HepG2 (cell line): Measurements from ENCODE around the gene MOXD1. TPM values are rescaled to one million over a fixed set of nuclear protein-coding genes. Genes with fewer than 3 reads are reported as not detected.

Source experiments
- ATAC-seq: fragments of 200-7000 bp; cut with Tn5 transposase; 3 replicates; pipeline ENCODE4 v1.9.1; 2020; ENCODE audit warnings: mild to moderate bottlenecking, moderate library complexity
- BruUV-seq: library from RNA; stranded (reverse); fragments of 400-500 nt; replicated peaks from 2 replicates; lab custom pipeline; 2021; lab: Mats Ljungman, UMichigan
- CTCF ChIA-PET: fragments of 300-600 bp; formaldehyde crosslinking; extraction: SDS; loops from one replicate; lab custom pipeline; 2021; ENCODE audit warnings: low total read pairs, inconsistent platforms, low intra/inter-chr PET ratio; lab: Yijun Ruan, JAX
- POLR2A ChIA-PET: fragments of 350-600 bp; sonication (Branson Sonifier 250); formaldehyde crosslinking; loops from one replicate; lab custom pipeline; 2020; ENCODE audit warnings: antibody characterized with exemption, inconsistent platforms; lab: Yijun Ruan, JAX
- DNase-seq: peaks from one replicate; pipeline ENCODE4 v3.0.0-alpha.2; 2015; ENCODE audit warnings: low spot score
- FAIRE-seq: peaks from 3 replicates; lab custom pipeline; 2011; peaks lifted over from hg19 to GRCh38; lab: Jason Lieb, UNC
- H2AFZ ChIP-seq: one replicate; pipeline ENCODE4 v1.6.1; 2011; ENCODE audit warnings: low read length, inconsistent platforms
- H3K27ac ChIP-seq: fragments of 300-600 bp; 3 replicates; pipeline ENCODE4 v1.8.0; 2011; ENCODE audit warnings: mixed run types, mild to moderate bottlenecking, mixed read lengths, low read length, inconsistent platforms; ENCODE audit not compliant: insufficient read depth; ENCODE audit errors: extremely low read length
- H3K27me3 ChIP-seq, 2 experiments: fragments of 200-600 bp in 1 of 2; 2 replicates in 1 of 2; 3 replicates in 1 of 2; pipeline versions ENCODE4 v1.6.0 to v1.8.0; 2011; ENCODE audit warnings: low read length in 2 of 2, mild to moderate bottlenecking in 2 of 2, moderate library complexity in 2 of 2, inconsistent platforms in 1 of 2; ENCODE audit not compliant: insufficient read depth in 2 of 2, control insufficient read depth in 1 of 2
- H3K36me3 ChIP-seq, 2 experiments: fragments of 200-600 bp in 1 of 2; replicated peaks in 1 of 2; 2 replicates in 1 of 2; 3 replicates in 1 of 2; pipeline versions ENCODE4 v1.5.1 to v1.8.0; 2011; ENCODE audit warnings: low read length in 2 of 2, inconsistent platforms in 1 of 2; ENCODE audit not compliant: insufficient read depth in 2 of 2, control insufficient read depth in 1 of 2
- H3K4me1 ChIP-seq: 2 replicates; pipeline ENCODE4 v1.5.1; 2012; ENCODE audit warnings: low read length, inconsistent platforms; ENCODE audit not compliant: insufficient read depth
- H3K4me2 ChIP-seq: 2 replicates; pipeline ENCODE4 v1.6.0; 2011; ENCODE audit warnings: low read depth, low read length, inconsistent platforms
- H3K4me3 ChIP-seq, 3 experiments: fragments of 200-600 bp in 1 of 3; sonication (generic), shearing (Covaris generic) in 1 of 3; replicated peaks in 1 of 3; 2 replicates each; pipeline ENCODE4 v1.5.1; 2011 to 2016; ENCODE audit warnings: low read length in 3 of 3, inconsistent platforms in 2 of 3, low read depth in 2 of 3, mild to moderate bottlenecking in 2 of 3, control low read depth in 1 of 3, mixed read lengths in 1 of 3; ENCODE audit not compliant: insufficient read depth in 1 of 3
- H3K79me2 ChIP-seq: one replicate; pipeline ENCODE4 v1.6.1; 2011; ENCODE audit warnings: low read length, inconsistent platforms; ENCODE audit not compliant: insufficient read depth
- H3K9ac ChIP-seq: 2 replicates; pipeline ENCODE4 v1.6.0; 2011; ENCODE audit warnings: mild to moderate bottlenecking, low read depth, low read length, inconsistent platforms; ENCODE audit not compliant: insufficient read depth
- H3K9me3 ChIP-seq: 2 replicates; pipeline ENCODE4 v1.5.1; 2012; ENCODE audit warnings: mild to moderate bottlenecking, low read length
- H4K20me1 ChIP-seq: 2 replicates; pipeline ENCODE4 v1.6.0; 2011; ENCODE audit warnings: inconsistent platforms, mild to moderate bottlenecking, low read length, moderate library complexity; ENCODE audit not compliant: insufficient read depth
- ATF7 ChIP-seq, 2 experiments: fragments of 450-650 bp in 1 of 2; sonication (generic) in 1 of 2; formaldehyde crosslinking in 1 of 2; IDR thresholded peaks; 2 replicates each; pipeline versions ENCODE4 v1.4.0 to v1.6.1; 2016 to 2020; ENCODE audit warnings: antibody characterized with exemption in 1 of 2, mild to moderate bottlenecking in 1 of 2, missing genetic modification reagents in 1 of 2
- MEIS2 ChIP-seq: sonication (generic); formaldehyde crosslinking; IDR thresholded peaks from 2 replicates; pipeline ENCODE4 v1.9.0; 2021; ENCODE audit warnings: mild to moderate bottlenecking, missing genetic modification reagents
- NR2F2 ChIP-seq: IDR thresholded peaks from 2 replicates; pipeline ENCODE4 v1.6.1; 2012; ENCODE audit warnings: low read depth, inconsistent platforms, borderline replicate concordance
- PTBP1 ChIP-seq: fragments of 200-400 bp; formaldehyde crosslinking; IDR thresholded peaks from 2 replicates; pipeline ENCODE4 v1.6.1; 2018; ENCODE audit warnings: low read length, low read depth; ENCODE audit not compliant: poor library complexity, severe bottlenecking
- XBP1 ChIP-seq: sonication (generic); formaldehyde crosslinking; IDR thresholded peaks from 2 replicates; pipeline ENCODE4 v1.5.0; 2020; ENCODE audit warnings: missing genetic modification reagents
- ZMAT5 ChIP-seq: sonication (generic); formaldehyde crosslinking; IDR thresholded peaks from 2 replicates; pipeline ENCODE4 v1.5.0; 2020; ENCODE audit warnings: mild to moderate bottlenecking, low read depth, missing genetic modification reagents, borderline replicate concordance
- ZNF225 ChIP-seq: sonication (generic); formaldehyde crosslinking; IDR thresholded peaks from 2 replicates; pipeline ENCODE4 v1.4.0; 2020; ENCODE audit warnings: mild to moderate bottlenecking, missing genetic modification reagents
- ZNF749 ChIP-seq: sonication (generic); formaldehyde crosslinking; IDR thresholded peaks from 2 replicates; pipeline ENCODE4 v1.8.0; 2022; ENCODE audit warnings: mild to moderate bottlenecking, missing genetic modification reagents, moderate library complexity, borderline replicate concordance
- ZSCAN20 ChIP-seq: sonication (generic); formaldehyde crosslinking; IDR thresholded peaks from 2 replicates; pipeline ENCODE4 v1.4.0; 2020; ENCODE audit warnings: missing genetic modification reagents, mild to moderate bottlenecking, borderline replicate concordance
- WGBS: methylation state at CpG from one replicate; pipeline ENCODE4 v1.1.6; 2017; ENCODE audit warnings: low lambda C conversion rate; 5-methylcytosine and 5-hydroxymethylcytosine counted together
- in situ Hi-C: cut with HindIII; loops from 2 replicates; pipeline ENCODE4 v1.10.0; 2017; ENCODE audit warnings: low pct_unique_long_range_greater_than_20kb; ENCODE audit not compliant: extremely low pct_ligation_motif_present
- intact Hi-C: fragments of 100-400 bp; cut with micrococcal nuclease; formaldehyde crosslinking; loops from one replicate; pipeline ENCODE4 v1.10.0; 2022; ENCODE audit not compliant: unreplicated experiment
- polyA plus RNA-seq, 8 experiments: library from polyadenylated mRNA; depleted of rRNA in 3 of 8; stranded (reverse) in 7 of 8; unstranded in 1 of 8; fragments of >200 nt; fragmentation: Illumina TruSeq in 4 of 8; extraction: Trizol in 4 of 8; gene quantifications; 2 replicates each; pipeline versions ENCODE4 v1.2.1 to v1.2.3, GENCODE V29; 2011 to 2016; ENCODE audit warnings: low read depth in 4 of 8, missing spikeins in 1 of 8, mixed read lengths in 1 of 8; ENCODE audit not compliant: insufficient read depth in 1 of 8
- total RNA-seq, 5 experiments: library from RNA; depleted of rRNA; stranded (reverse); fragments of >200 nt; fragmentation: Illumina TruSeq; extraction: Trizol; gene quantifications; 2 replicates each; pipeline ENCODE4 v1.2.3, GENCODE V29; 2016; ENCODE audit warnings: low read depth in 1 of 5

MOXD1 gene
- total and polyA plus RNA-seq, 2 of the 13 experiments (the other 11 are each of a cell fraction or from before 2014, with no cell fraction given) = 0.03 TPM; not detected in 1

GRCh38 chr6:132246632-132247270, 154.5 kb downstream of the MOXD1 start:
- DNase-seq = no peak
- Histone ChIP-seq H3K9ac (no peak overlapping the region), H3K4me1 (no peaks in the 10 kb centered on the region), H3K4me2 (no peak overlapping the region), H3K27ac (no peak overlapping the region), H3K4me3 (no peak overlapping the region), H3K27me3 (peaks cover 0 to 11% of the 10 kb centered on the region in 2 experiments; a peak in 1 of 5 replicates), H2AFZ (no peak overlapping the region), H3K9me3 (peaks cover 3% of the 10 kb centered on the region; the same call in 1 of the 2 replicates), H3K36me3 (no peaks in the 10 kb centered on the region), H4K20me1 (no peaks in the 10 kb centered on the region)
- ATAC-seq = no peak
- CTCF ChIA-PET = no interaction called here
- in situ Hi-C loops (no loop called here), intact Hi-C loops (no loop called here)
- POLR2A ChIA-PET = no interaction called here
- FAIRE-seq = no peak
- BruUV-seq = no TSS peak
- TF ChIP-seq ZNF749 (CRISPR knock-in tag) (no peak), MEIS2 (no peak), ZSCAN20 (CRISPR knock-in tag) (no peak), ZMAT5 (CRISPR knock-in tag) (no peak), ATF7 (IDR thresholded peaks at IDR 0.05) (no peak), ATF7 (CRISPR knock-in tag; IDR thresholded peaks at IDR 0.05) (no peak), PTBP1 (no peak), ZNF225 (CRISPR knock-in tag) (no peak), NR2F2 (no peak), XBP1 (CRISPR knock-in tag) (no peak)
- TF ChIP-seq, all 625 proteins: peak for 0
- no peaks in the 10 kb centered on the region for H3K79me2 ChIP-seq
- 58% methylated on average over 16 of the region's 16 CpGs for WGBS
